Measurements from ENCODE around the gene RGS6.

RGS6 gene

GRCh38 chr14:72600551-72601330 is 668.5 kb downstream of the RGS6 start:
- TF ChIP-seq CTCF (IDR thresholded peaks at IDR 0.05) = no peak

- TF ChIP-seq CTCF (IDR thresholded peaks at IDR 0.05) = no peak
Observed at GRCh38 chr14:72603639-72604038, 671.4 kb downstream of the RGS6 start.

GRCh38 chr14:72604133-72604532 is 671.9 kb downstream of the RGS6 start:
- no peak for TF ChIP-seq CTCF (IDR thresholded peaks at IDR 0.05)

GRCh38 chr14:72605096-72605920 is 673.1 kb downstream of the RGS6 start:
- no peak for TF ChIP-seq CTCF (IDR thresholded peaks at IDR 0.05)

- no peak for TF ChIP-seq CTCF (IDR thresholded peaks at IDR 0.05)
Observed at GRCh38 chr14:72605921-72606220, 673.6 kb downstream of the RGS6 start.

GRCh38 chr14:72606879-72607278 is 674.6 kb downstream of the RGS6 start:
- no peak for TF ChIP-seq CTCF (IDR thresholded peaks at IDR 0.05)

- no peak for TF ChIP-seq CTCF (IDR thresholded peaks at IDR 0.05)
Observed at GRCh38 chr14:72607386-72608130, 675.3 kb downstream of the RGS6 start.

All from LNCAP (cell line).